NB4 (cell line): ENCODE data around the gene SAMD11.
A peak's percentile ranks its signal among the peaks of the same experiment; 100 is the strongest.

Experiments used
- DNase-seq: peaks from one replicate; pipeline ENCODE4 v3.0.0; 2010; ENCODE audit warnings: low read depth
- H3K4me3 ChIP-seq: one replicate; pipeline ENCODE4 v1.5.1; 2011; ENCODE audit warnings: mild to moderate bottlenecking, low read depth, low read length, moderate library complexity
- MYC ChIP-seq: IDR thresholded peaks from 2 replicates; pipeline ENCODE4 v1.6.1; 2011; ENCODE audit warnings: low read depth, low read length
- POLR2A ChIP-seq: IDR thresholded peaks from 2 replicates; pipeline ENCODE4 v1.6.1; 2011; ENCODE audit warnings: mild to moderate bottlenecking; ENCODE audit not compliant: insufficient read length; ENCODE audit errors: extremely low read depth
- TF ChIP-seq, protein P1 (sequence below): IDR thresholded peaks from 2 replicates; pipeline ENCODE4 v1.6.1; 2011; ENCODE audit warnings: low read depth, low read length
- TF ChIP-seq, protein P2 (sequence below): IDR thresholded peaks from one replicate; pipeline ENCODE4 v1.5.1; 2012; ENCODE audit warnings: low read depth, low read length

SAMD11 gene

DNA sequence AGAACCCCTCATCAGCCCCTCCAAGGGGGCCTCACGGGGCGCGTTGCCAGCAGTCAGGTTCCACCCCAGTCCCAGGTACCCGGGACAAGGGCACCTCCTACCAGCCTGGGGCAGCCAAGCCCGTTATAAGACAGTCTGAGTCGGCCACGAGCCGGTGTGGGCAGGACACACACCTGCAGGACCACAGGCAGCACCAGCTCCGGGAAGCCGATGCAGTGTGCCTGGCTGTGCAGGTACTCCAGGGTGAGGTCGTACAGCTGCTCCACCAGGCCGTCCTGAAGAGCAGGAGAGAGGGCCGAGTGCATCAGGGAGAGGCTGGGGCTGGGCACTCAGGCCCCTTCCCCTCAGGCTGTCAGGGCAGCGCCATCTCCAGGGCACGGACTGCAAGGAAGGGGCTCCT, 24.2 kb downstream of the SAMD11 start:
- no peak overlapping the region for H3K4me3 ChIP-seq
- no peak for TF ChIP-seq MYC
- TF ChIP-seq, protein P1, sequence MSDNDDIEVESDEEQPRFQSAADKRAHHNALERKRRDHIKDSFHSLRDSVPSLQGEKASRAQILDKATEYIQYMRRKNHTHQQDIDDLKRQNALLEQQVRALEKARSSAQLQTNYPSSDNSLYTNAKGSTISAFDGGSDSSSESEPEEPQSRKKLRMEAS, result no peak
- TF ChIP-seq POLR2A, result no peak
- TF ChIP-seq, protein P2, sequence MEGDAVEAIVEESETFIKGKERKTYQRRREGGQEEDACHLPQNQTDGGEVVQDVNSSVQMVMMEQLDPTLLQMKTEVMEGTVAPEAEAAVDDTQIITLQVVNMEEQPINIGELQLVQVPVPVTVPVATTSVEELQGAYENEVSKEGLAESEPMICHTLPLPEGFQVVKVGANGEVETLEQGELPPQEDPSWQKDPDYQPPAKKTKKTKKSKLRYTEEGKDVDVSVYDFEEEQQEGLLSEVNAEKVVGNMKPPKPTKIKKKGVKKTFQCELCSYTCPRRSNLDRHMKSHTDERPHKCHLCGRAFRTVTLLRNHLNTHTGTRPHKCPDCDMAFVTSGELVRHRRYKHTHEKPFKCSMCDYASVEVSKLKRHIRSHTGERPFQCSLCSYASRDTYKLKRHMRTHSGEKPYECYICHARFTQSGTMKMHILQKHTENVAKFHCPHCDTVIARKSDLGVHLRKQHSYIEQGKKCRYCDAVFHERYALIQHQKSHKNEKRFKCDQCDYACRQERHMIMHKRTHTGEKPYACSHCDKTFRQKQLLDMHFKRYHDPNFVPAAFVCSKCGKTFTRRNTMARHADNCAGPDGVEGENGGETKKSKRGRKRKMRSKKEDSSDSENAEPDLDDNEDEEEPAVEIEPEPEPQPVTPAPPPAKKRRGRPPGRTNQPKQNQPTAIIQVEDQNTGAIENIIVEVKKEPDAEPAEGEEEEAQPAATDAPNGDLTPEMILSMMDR, result no peak
- no peak for DNase-seq

DNA sequence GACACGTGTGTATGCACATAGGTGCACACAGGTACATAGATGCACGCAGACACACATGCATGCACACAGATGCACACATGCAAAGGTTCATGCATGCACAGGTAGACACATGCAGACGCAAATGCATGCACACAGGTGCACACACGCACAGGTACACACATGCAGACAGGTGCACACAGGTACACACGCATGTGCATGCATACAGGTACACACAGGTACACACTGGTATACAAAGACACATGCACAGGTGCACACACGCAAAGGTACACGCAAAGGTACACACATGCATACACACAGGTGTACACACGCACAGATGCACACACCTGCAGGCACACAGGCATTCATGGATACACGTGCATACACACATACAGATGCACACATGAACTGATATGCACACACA, 26.5 kb downstream of the SAMD11 start:
- TF ChIP-seq, protein P2, result no peak
- TF ChIP-seq POLR2A, result no peak
- TF ChIP-seq MYC, result no peak
- TF ChIP-seq, protein P1, result no peak

DNA sequence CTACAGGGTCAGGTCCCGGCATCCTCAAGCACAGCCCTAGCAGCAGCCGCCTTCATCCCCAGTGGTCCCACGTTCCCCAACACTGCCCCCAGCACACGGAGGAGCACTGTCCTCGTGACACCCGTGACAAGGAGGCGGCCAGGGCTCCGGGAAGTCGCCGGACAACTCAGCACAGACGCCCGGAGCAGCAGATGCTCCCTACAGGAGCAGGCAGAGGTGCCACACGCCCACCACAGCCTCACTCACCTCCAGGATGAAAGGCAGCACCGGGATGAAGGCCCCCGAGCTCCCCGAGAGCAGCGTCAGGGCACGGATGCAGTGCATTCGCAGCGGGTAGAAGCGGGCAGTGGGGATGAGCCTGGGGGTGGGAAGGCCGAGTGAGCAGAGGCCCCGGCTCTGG, 27.2 kb downstream of the SAMD11 start:
- H3K4me3 ChIP-seq, result no peak overlapping the region
- TF ChIP-seq, protein P1, result no peak
- TF ChIP-seq MYC (no peak), POLR2A (no peak)
- TF ChIP-seq, protein P2, result no peak

More for the DNA sequence above, 26.5 kb downstream of the SAMD11 start:
- no peak overlapping the region for H3K4me3 ChIP-seq
- no peak for DNase-seq

DNA sequence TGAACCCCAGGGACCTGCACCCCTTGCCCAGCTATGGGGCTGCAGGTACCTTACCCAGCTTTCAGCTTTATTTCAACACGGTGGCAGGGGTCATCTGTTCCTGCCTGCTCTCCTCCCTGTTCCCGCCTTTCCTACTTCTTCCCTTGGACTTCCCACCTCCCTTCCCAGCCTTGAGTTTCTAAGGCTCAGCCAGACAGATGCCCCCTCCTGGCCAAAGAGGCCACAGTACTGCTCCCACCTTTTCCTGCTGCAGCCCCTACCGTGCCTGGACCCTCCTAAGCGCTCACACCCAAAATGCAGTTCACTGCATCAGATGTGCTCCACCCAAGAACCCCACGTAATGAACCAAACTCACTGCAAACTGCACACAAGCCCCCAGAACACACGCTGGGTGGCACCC, 27.6 kb downstream of the SAMD11 start:
- no peak overlapping the region for H3K4me3 ChIP-seq
- no peak for TF ChIP-seq POLR2A
- TF ChIP-seq, protein P1, result no peak
- TF ChIP-seq MYC, result no peak
- TF ChIP-seq, protein P2, result peak; percentile 3
- no peak for DNase-seq

More for the DNA sequence above, 27.2 kb downstream of the SAMD11 start:
- DNase-seq, result no peak

DNA sequence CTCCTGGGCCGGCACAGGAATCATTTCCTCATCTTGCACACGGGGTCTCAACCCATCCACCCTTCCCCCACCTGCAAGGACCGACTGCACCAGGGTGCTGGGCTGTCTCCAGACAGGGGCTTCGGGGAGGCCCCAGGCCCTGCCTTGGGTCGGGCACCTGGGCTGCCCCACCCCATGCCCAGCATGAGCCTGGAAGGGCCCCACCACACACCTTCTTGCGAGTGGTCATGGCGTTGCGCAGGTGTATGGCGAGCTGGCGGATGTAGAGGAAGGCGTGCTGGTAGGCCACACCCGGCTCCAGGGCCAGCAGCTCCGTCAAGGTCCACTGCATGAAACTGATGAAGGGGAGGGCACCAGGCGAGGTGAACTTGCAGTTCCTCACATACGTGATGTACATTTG, 28.5 kb downstream of the SAMD11 start:
- TF ChIP-seq MYC (no peak), POLR2A (no peak)
- TF ChIP-seq, protein P1, result no peak
- TF ChIP-seq, protein P2, result no peak
- H3K4me3 ChIP-seq, result no peak overlapping the region
- no peak for DNase-seq

DNA sequence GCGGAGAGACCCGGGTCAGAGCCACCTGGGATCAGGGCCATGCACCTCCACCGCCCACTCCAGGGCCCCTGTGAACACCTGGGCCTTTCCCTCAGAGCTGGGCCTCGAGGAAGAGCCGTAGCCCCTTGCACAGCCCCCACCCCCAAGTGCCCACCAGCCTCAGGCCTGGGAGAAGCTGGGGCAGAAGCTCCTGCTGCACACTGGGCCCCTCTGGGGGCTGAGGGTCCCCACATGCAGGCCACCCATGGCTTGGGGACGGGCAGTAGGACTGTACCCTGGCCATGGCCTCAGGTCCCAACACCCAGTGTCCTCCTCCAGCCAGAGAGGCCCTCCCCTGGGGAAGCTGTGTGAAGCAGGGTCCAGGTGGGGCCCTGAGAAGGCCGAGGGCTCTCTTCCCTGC, 28.9 kb downstream of the SAMD11 start:
- no peak for DNase-seq
- H3K4me3 ChIP-seq, result no peak overlapping the region
- TF ChIP-seq, protein P2, result no peak
- no peak for TF ChIP-seq MYC
